IPS-15b (cell line): ENCODE measurements around the gene SLC4A9.
"Not testable (repeated sequence)": the region's sequence is repeated elsewhere in the genome, so short reads cannot be mapped to it uniquely, and the experiment has no call there.

Source experiments
- H3K27me3 ChIP-seq: one replicate; pipeline ENCODE4 v1.6.1; 2013; ENCODE audit warnings: low read length; ENCODE audit not compliant: control insufficient read depth, insufficient read depth
- H3K36me3 ChIP-seq: one replicate; pipeline ENCODE4 v1.6.1; 2013; ENCODE audit warnings: low read length; ENCODE audit not compliant: control insufficient read depth, insufficient read depth
- H3K4me1 ChIP-seq: one replicate; pipeline ENCODE4 v1.6.1; 2013; ENCODE audit warnings: mild to moderate bottlenecking, low read length; ENCODE audit not compliant: control insufficient read depth, insufficient read depth
- H3K4me3 ChIP-seq: one replicate; pipeline ENCODE4 v1.5.1; 2013; ENCODE audit warnings: low read depth, low read length
- H3K9ac ChIP-seq: one replicate; pipeline ENCODE4 v1.6.1; 2013; ENCODE audit warnings: low read depth, mild to moderate bottlenecking, low read length
- H3K9me3 ChIP-seq: one replicate; pipeline ENCODE4 v1.6.1; 2013; ENCODE audit warnings: mild to moderate bottlenecking, low read length; ENCODE audit not compliant: control insufficient read depth, insufficient read depth

SLC4A9 gene

DNA sequence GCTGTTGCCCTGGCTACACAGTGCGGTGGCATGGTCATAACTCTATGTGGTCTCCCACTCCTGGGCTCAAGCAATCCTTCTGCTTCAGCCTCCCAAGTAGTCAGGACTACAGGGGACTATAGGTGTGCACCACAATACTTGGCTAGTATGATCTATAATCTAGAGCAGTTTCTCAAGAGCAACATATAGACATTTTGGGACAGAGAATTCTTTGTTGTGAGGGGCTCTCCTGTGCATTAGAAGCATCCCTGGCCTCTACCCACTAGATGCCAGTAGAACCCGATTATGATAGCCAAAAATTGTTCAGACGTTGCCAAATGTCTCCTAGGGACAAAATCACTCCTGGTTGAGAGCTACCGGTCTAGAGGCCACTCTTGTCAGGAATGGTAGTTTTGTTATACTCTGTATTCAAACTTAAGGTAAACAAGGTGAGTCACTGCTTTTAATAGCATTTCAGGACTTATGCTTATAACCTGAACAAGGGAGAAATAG lies 48.8 kb downstream of the SLC4A9 start:
- H3K4me3 ChIP-seq = no peak overlapping the region
- no peaks in the 10 kb centered on the region for H3K9me3 ChIP-seq
- no peak overlapping the region for H3K9ac ChIP-seq
- no peaks in the 10 kb centered on the region for H3K27me3 ChIP-seq
- H3K4me1 ChIP-seq = peaks cover 9% of the 10 kb centered on the region
- no peaks in the 10 kb centered on the region for H3K36me3 ChIP-seq

DNA sequence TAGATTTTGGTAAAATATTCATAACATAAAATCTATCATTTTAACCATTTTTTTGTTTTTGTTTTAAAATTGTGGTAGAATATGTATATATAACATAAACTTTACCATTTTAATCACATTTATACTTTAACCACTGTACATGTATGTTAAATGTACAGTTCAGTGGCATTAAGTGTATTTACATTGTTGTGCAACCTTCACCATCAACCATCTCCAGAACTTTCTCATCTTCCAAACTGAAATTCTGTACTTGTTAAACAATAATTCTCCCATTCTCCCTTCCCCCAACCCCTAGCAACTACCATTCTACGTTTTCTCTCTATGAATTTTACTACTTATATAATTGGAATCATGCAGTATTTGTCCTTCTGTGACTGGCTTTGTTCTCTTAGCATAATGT lies 53.2 kb downstream of the SLC4A9 start:
- no peaks in the 10 kb centered on the region for H3K27me3 ChIP-seq
- H3K9me3 ChIP-seq = no peaks in the 10 kb centered on the region
- H3K4me1 ChIP-seq = peaks cover 3% of the 10 kb centered on the region
- H3K4me3 ChIP-seq = no peak overlapping the region
- no peaks in the 10 kb centered on the region for H3K36me3 ChIP-seq
- no peak overlapping the region for H3K9ac ChIP-seq

DNA sequence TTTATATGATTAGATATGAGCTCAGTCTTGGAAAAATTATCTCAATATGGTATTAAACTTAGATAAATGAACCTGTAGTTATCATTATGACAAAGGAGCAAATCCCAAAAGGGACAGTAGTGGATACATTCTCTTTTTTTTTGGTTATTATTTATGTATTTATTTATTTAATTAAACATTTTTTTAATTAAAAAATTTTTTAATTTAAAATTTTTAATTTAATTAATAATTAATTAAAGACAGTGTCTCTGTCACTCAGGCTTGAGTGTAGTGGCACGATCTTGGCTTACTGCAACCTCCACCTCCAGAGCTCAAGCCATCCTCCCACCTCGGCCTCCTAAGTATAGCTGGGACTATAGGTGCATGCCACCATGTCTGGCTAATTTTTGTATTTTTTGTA lies 57.2 kb downstream of the SLC4A9 start:
- no peaks in the 10 kb centered on the region for H3K4me1 ChIP-seq
- H3K27me3 ChIP-seq = no peaks in the 10 kb centered on the region
- H3K36me3 ChIP-seq = no peaks in the 10 kb centered on the region
- H3K4me3 ChIP-seq = no peak overlapping the region
- no peaks in the 10 kb centered on the region for H3K9me3 ChIP-seq
- no peak overlapping the region for H3K9ac ChIP-seq

DNA sequence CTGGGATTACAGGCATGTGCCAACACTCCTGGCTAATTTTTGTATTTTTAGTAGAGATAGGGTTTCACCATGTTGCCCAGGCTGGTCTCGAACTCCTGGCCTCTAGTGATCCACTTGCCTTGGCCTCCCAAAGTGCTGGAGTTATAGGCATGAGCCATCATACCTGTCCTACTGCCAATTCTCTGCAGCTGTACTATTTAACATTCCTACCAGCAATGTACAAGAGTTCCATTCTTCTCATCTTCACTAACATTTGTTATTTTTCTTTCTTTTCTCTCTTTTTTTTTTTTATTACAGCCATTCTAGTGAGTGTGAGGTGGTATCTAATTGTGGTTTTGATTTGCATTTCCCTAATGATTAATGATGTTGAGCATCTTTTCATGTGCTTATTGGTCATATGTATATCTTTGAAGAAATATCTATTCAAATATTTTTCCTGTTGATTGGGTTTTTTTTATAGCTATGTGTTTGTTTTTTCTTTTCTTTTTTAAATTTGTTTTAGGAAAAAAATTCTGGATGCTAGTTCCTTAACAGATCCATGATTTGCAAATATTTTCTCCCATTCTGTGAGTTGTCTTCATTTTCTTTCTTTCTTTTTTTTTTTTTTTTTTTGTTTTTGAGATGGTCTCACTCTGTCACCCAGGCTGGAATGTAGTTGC lies 59.0 kb downstream of the SLC4A9 start:
- Histone ChIP-seq H3K9me3 (no peaks in the 10 kb centered on the region), H3K9ac (no peak overlapping the region), H3K36me3 (no peaks in the 10 kb centered on the region), H3K27me3 (no peaks in the 10 kb centered on the region), H3K4me3 (no peak overlapping the region), H3K4me1 (no peaks in the 10 kb centered on the region)

DNA sequence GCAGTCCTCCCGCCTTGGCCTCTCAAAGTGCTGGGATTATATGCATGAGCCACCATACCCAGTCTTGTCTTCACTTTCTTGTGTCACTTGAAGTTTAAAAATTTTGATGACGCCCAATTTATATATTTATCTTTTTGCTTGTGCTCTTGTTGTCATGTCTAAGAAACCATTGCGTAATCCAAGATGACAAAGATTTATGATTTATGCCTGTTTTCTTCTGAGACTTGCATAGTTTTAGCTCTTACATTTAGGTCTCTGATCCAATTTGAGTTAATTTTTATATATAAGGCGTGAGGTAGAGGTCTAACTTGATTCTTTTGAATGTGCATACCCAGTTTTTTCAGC lies 60.2 kb downstream of the SLC4A9 start:
- Histone ChIP-seq H3K9ac (no peak overlapping the region), H3K4me3 (no peak overlapping the region), H3K36me3 (no peaks in the 10 kb centered on the region), H3K9me3 (no peaks in the 10 kb centered on the region), H3K27me3 (no peaks in the 10 kb centered on the region), H3K4me1 (no peaks in the 10 kb centered on the region)

DNA sequence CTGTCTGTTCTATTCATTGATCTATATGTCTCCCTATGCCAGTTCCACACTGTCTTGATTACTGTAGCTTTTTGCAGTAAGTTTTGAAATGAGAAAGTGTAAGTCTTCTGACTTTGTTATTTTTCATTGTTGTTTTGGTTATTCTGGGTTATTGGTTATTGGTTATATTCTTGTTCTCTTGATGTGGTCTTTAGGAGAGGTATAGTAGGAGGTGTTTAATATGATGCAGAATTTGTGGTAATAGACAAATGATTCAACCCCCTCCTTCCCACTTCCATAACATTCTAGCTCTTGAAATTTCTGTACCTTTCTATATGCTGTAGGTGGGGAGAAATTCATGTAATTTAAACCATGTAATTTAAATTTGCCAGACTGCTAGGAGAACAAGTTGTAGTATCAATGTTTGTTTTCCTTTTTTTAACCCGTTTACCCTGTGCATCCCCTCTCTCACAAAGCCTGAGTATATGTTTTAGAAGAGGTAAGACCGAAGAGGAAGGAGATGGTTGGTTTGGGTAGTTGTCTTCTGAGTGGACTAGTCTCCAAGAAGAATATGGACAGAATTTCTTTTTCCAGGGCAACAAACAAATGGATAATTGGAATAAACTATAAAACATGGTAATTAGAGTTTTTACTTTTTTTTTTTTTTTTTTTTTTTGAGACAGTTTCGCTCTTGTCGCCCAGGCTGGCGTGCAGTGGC lies 60.8 kb downstream of the SLC4A9 start:
- H3K9ac ChIP-seq = no peak overlapping the region
- H3K4me1 ChIP-seq = no peaks in the 10 kb centered on the region
- H3K4me3 ChIP-seq = no peak overlapping the region
- no peaks in the 10 kb centered on the region for H3K27me3 ChIP-seq
- H3K36me3 ChIP-seq = no peaks in the 10 kb centered on the region
- H3K9me3 ChIP-seq = no peaks in the 10 kb centered on the region

DNA sequence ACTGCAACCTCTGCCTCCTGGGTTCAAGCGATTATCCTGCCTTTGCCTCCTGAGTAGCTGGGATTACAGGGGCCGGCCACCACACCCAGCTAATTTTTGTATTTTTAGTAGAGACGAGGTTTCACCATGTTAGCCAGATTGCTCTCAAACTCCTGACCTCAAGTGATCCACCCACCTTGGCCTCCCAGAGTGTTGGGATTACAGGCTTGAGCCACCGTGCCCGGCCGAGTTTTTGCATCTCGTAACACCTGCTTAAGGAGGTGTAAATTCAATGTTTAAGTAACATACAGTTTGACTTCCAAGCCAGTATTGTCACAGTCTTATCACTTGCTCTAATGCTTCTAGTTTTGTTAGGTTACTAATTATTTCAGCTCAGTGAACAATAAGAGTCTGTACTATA lies 61.4 kb downstream of the SLC4A9 start:
- H3K36me3 ChIP-seq, H3K27me3 ChIP-seq, H3K9me3 ChIP-seq, H3K4me3 ChIP-seq, H3K4me1 ChIP-seq, H3K9ac ChIP-seq: not testable (repeated sequence)

DNA sequence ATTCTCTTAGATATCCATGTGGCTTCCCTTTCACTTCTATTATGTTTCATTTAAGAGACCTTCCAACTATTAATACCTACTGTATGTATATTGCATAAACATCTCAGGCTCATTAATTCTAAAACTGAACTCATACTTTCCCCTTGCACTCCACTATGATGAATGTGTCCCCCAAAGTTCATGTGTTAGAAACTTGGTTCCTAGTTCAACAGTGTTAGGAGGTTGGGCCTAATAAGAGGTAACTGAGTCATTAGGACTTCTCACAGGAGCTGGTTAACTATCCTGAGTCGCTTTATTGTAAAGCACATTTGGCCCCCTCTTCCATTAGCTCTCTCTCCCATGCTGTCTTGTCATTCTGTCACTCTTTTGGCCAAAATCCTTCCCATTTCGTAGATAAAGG lies 63.6 kb downstream of the SLC4A9 start:
- no peaks in the 10 kb centered on the region for H3K4me1 ChIP-seq
- no peaks in the 10 kb centered on the region for H3K9me3 ChIP-seq
- H3K27me3 ChIP-seq = no peaks in the 10 kb centered on the region
- no peak overlapping the region for H3K9ac ChIP-seq
- H3K36me3 ChIP-seq = no peaks in the 10 kb centered on the region
- no peak overlapping the region for H3K4me3 ChIP-seq

DNA sequence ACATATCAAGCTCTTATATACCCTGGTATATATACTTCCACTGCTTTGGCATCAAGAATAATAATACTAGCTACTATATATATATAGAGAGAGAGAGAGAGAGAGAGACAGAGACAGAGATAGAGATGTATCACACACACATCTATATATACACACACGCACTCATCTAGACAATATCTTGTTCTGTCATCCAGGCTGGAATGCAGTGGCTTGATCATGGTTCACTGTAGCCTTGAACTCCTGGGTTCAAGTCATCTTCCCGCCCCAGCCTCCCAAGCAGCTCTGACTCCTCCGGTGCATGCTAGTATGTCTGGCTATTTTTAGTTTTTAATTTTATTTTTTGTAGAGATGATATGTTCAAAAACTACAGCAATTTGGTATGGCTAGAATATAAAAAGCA lies 64.1 kb downstream of the SLC4A9 start:
- H3K36me3 ChIP-seq = no peaks in the 10 kb centered on the region
- no peak overlapping the region for H3K4me3 ChIP-seq
- H3K4me1 ChIP-seq = no peaks in the 10 kb centered on the region
- no peaks in the 10 kb centered on the region for H3K27me3 ChIP-seq
- H3K9me3 ChIP-seq = no peaks in the 10 kb centered on the region
- H3K9ac ChIP-seq = no peak overlapping the region
